HepG2 (cell line): Measurements from ENCODE around the gene ABCC1. TPM values are rescaled to one million over a fixed set of nuclear protein-coding genes. Genes with fewer than 3 reads are reported as not detected.

Source experiments
- ATAC-seq: fragments of 200-7000 bp; cut with Tn5 transposase; 3 replicates; pipeline ENCODE4 v1.9.1; 2020; ENCODE audit warnings: mild to moderate bottlenecking, moderate library complexity
- BruUV-seq: library from RNA; stranded (reverse); fragments of 400-500 nt; replicated peaks from 2 replicates; lab custom pipeline; 2021; lab: Mats Ljungman, UMichigan
- CTCF ChIA-PET: fragments of 300-600 bp; formaldehyde crosslinking; extraction: SDS; loops from one replicate; lab custom pipeline; 2021; ENCODE audit warnings: low total read pairs, inconsistent platforms, low intra/inter-chr PET ratio; lab: Yijun Ruan, JAX
- POLR2A ChIA-PET: fragments of 350-600 bp; sonication (Branson Sonifier 250); formaldehyde crosslinking; loops from one replicate; lab custom pipeline; 2020; ENCODE audit warnings: antibody characterized with exemption, inconsistent platforms; lab: Yijun Ruan, JAX
- DNase-seq: peaks from one replicate; pipeline ENCODE4 v3.0.0-alpha.2; 2015; ENCODE audit warnings: low spot score
- FAIRE-seq: peaks from 3 replicates; lab custom pipeline; 2011; peaks lifted over from hg19 to GRCh38; lab: Jason Lieb, UNC
- H2AFZ ChIP-seq: one replicate; pipeline ENCODE4 v1.6.1; 2011; ENCODE audit warnings: low read length, inconsistent platforms
- H3K27ac ChIP-seq: fragments of 300-600 bp; 3 replicates; pipeline ENCODE4 v1.8.0; 2011; ENCODE audit warnings: mixed run types, mild to moderate bottlenecking, mixed read lengths, low read length, inconsistent platforms; ENCODE audit not compliant: insufficient read depth; ENCODE audit errors: extremely low read length
- H3K27me3 ChIP-seq, 2 experiments: fragments of 200-600 bp in 1 of 2; 2 replicates in 1 of 2; 3 replicates in 1 of 2; pipeline versions ENCODE4 v1.6.0 to v1.8.0; 2011; ENCODE audit warnings: low read length in 2 of 2, mild to moderate bottlenecking in 2 of 2, moderate library complexity in 2 of 2, inconsistent platforms in 1 of 2; ENCODE audit not compliant: insufficient read depth in 2 of 2, control insufficient read depth in 1 of 2
- H3K36me3 ChIP-seq, 2 experiments: fragments of 200-600 bp in 1 of 2; replicated peaks in 1 of 2; 2 replicates in 1 of 2; 3 replicates in 1 of 2; pipeline versions ENCODE4 v1.5.1 to v1.8.0; 2011; ENCODE audit warnings: low read length in 2 of 2, inconsistent platforms in 1 of 2; ENCODE audit not compliant: insufficient read depth in 2 of 2, control insufficient read depth in 1 of 2
- H3K4me1 ChIP-seq: 2 replicates; pipeline ENCODE4 v1.5.1; 2012; ENCODE audit warnings: low read length, inconsistent platforms; ENCODE audit not compliant: insufficient read depth
- H3K4me2 ChIP-seq: 2 replicates; pipeline ENCODE4 v1.6.0; 2011; ENCODE audit warnings: low read depth, low read length, inconsistent platforms
- H3K4me3 ChIP-seq, 3 experiments: fragments of 200-600 bp in 1 of 3; sonication (generic), shearing (Covaris generic) in 1 of 3; replicated peaks in 1 of 3; 2 replicates each; pipeline ENCODE4 v1.5.1; 2011 to 2016; ENCODE audit warnings: low read length in 3 of 3, inconsistent platforms in 2 of 3, low read depth in 2 of 3, mild to moderate bottlenecking in 2 of 3, control low read depth in 1 of 3, mixed read lengths in 1 of 3; ENCODE audit not compliant: insufficient read depth in 1 of 3
- H3K79me2 ChIP-seq: one replicate; pipeline ENCODE4 v1.6.1; 2011; ENCODE audit warnings: low read length, inconsistent platforms; ENCODE audit not compliant: insufficient read depth
- H3K9ac ChIP-seq: 2 replicates; pipeline ENCODE4 v1.6.0; 2011; ENCODE audit warnings: mild to moderate bottlenecking, low read depth, low read length, inconsistent platforms; ENCODE audit not compliant: insufficient read depth
- H3K9me3 ChIP-seq: 2 replicates; pipeline ENCODE4 v1.5.1; 2012; ENCODE audit warnings: mild to moderate bottlenecking, low read length
- H4K20me1 ChIP-seq: 2 replicates; pipeline ENCODE4 v1.6.0; 2011; ENCODE audit warnings: inconsistent platforms, mild to moderate bottlenecking, low read length, moderate library complexity; ENCODE audit not compliant: insufficient read depth
- GABPA ChIP-seq, 2 experiments: IDR thresholded peaks; 2 replicates each; pipeline ENCODE4 v1.6.1; 2011 to 2016; ENCODE audit warnings: low read depth in 2 of 2, low read length in 1 of 2, missing biosample characterization in 1 of 2, missing genetic modification characterization in 1 of 2
- KMT2B ChIP-seq: IDR thresholded peaks from 2 replicates; pipeline ENCODE4 v1.6.1; 2016; ENCODE audit warnings: missing genetic modification reagents, missing compliant biosample characterization
- RFXANK ChIP-seq: IDR thresholded peaks from 2 replicates; pipeline ENCODE4 v1.6.1; 2016
- SMYD3 ChIP-seq: sonication (generic); formaldehyde crosslinking; IDR thresholded peaks from 2 replicates; pipeline ENCODE4 v1.8.1; 2023; ENCODE audit warnings: mild to moderate bottlenecking, missing genetic modification reagents
- TEAD3 ChIP-seq: optimal IDR thresholded peaks from 2 replicates; pipeline ENCODE3; 2016; ENCODE audit warnings: borderline replicate concordance
- THAP8 ChIP-seq: sonication (generic); formaldehyde crosslinking; IDR thresholded peaks from 2 replicates; pipeline ENCODE4 v1.5.1; 2020; ENCODE audit warnings: missing genetic modification reagents, mild to moderate bottlenecking, borderline replicate concordance
- ZFY ChIP-seq: sonication (generic); formaldehyde crosslinking; IDR thresholded peaks from 2 replicates; pipeline ENCODE4 v1.4.0; 2020; ENCODE audit warnings: missing genetic modification reagents
- ZNF142 ChIP-seq: sonication (generic); formaldehyde crosslinking; IDR thresholded peaks from 2 replicates; pipeline ENCODE4 v1.4.0; 2020; ENCODE audit warnings: missing genetic modification reagents
- WGBS: methylation state at CpG from one replicate; pipeline ENCODE4 v1.1.6; 2017; ENCODE audit warnings: low lambda C conversion rate; 5-methylcytosine and 5-hydroxymethylcytosine counted together
- in situ Hi-C: cut with HindIII; loops from 2 replicates; pipeline ENCODE4 v1.10.0; 2017; ENCODE audit warnings: low pct_unique_long_range_greater_than_20kb; ENCODE audit not compliant: extremely low pct_ligation_motif_present
- intact Hi-C: fragments of 100-400 bp; cut with micrococcal nuclease; formaldehyde crosslinking; loops from one replicate; pipeline ENCODE4 v1.10.0; 2022; ENCODE audit not compliant: unreplicated experiment
- polyA plus RNA-seq, 8 experiments: library from polyadenylated mRNA; depleted of rRNA in 3 of 8; stranded (reverse) in 7 of 8; unstranded in 1 of 8; fragments of >200 nt; fragmentation: Illumina TruSeq in 4 of 8; extraction: Trizol in 4 of 8; gene quantifications; 2 replicates each; pipeline versions ENCODE4 v1.2.1 to v1.2.3, GENCODE V29; 2011 to 2016; ENCODE audit warnings: low read depth in 4 of 8, missing spikeins in 1 of 8, mixed read lengths in 1 of 8; ENCODE audit not compliant: insufficient read depth in 1 of 8
- total RNA-seq, 5 experiments: library from RNA; depleted of rRNA; stranded (reverse); fragments of >200 nt; fragmentation: Illumina TruSeq; extraction: Trizol; gene quantifications; 2 replicates each; pipeline ENCODE4 v1.2.3, GENCODE V29; 2016; ENCODE audit warnings: low read depth in 1 of 5
- TF ChIP-seq, protein P1 (sequence below): sonication (generic); formaldehyde crosslinking; IDR thresholded peaks from 2 replicates; pipeline ENCODE4 v1.4.0; 2020; ENCODE audit warnings: missing genetic modification reagents

ABCC1 gene
- total and polyA plus RNA-seq, 2 of the 13 experiments (the other 11 are each of a cell fraction or from before 2014, with no cell fraction given) = 13.0 to 30.6 TPM

DNA sequence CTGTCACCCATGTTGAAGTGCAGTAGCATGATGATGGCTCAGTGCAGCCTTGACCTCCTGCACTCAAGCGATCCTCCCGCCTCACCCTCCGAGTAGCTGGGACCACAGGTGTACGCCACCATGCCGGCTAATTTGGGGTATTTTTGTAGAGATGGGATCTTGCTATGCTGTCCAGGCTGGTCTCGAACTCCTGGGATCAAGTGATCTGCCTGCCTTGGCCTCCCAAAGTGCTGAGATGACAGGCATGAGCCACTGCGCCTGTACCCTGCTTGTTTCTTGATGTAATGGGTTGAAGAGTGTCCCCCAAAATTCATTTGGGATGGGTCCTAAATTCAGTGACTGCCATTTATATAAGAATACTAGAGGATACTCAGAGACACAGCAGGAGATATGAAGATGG, 216.7 kb downstream of the ABCC1 start (continued):
- TF ChIP-seq, protein P1, sequence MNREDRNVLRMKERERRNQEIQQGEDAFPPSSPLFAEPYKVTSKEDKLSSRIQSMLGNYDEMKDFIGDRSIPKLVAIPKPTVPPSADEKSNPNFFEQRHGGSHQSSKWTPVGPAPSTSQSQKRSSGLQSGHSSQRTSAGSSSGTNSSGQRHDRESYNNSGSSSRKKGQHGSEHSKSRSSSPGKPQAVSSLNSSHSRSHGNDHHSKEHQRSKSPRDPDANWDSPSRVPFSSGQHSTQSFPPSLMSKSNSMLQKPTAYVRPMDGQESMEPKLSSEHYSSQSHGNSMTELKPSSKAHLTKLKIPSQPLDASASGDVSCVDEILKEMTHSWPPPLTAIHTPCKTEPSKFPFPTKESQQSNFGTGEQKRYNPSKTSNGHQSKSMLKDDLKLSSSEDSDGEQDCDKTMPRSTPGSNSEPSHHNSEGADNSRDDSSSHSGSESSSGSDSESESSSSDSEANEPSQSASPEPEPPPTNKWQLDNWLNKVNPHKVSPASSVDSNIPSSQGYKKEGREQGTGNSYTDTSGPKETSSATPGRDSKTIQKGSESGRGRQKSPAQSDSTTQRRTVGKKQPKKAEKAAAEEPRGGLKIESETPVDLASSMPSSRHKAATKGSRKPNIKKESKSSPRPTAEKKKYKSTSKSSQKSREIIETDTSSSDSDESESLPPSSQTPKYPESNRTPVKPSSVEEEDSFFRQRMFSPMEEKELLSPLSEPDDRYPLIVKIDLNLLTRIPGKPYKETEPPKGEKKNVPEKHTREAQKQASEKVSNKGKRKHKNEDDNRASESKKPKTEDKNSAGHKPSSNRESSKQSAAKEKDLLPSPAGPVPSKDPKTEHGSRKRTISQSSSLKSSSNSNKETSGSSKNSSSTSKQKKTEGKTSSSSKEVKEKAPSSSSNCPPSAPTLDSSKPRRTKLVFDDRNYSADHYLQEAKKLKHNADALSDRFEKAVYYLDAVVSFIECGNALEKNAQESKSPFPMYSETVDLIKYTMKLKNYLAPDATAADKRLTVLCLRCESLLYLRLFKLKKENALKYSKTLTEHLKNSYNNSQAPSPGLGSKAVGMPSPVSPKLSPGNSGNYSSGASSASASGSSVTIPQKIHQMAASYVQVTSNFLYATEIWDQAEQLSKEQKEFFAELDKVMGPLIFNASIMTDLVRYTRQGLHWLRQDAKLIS (CRISPR knock-in tag) = no peak
- no peak for TF ChIP-seq SMYD3 (CRISPR knock-in tag)
- TF ChIP-seq RFXANK (CRISPR knock-in tag) = no peak
- no peak for TF ChIP-seq KMT2B (CRISPR knock-in tag)

DNA sequence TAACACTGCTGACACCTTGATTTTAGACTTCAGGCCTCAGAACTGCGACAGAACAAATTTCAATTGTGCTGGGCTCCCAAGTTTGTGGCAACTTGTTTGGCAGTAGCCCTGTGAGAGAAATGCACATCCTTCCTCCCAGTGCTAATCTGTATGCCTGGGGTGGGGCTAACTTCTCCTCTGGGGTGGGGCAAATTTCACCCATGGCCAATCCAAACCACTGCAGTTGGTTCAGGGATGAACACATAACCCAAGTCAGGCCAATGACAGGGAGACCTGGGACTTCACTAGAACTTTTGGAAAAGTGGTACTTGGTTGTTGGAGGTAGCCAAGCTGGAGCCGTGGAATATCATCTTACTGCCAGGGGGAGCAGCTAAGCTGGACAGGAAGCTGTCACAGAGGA, 217.5 kb downstream of the ABCC1 start:
- Histone ChIP-seq H3K4me3 (no peak overlapping the region), H2AFZ (no peak overlapping the region), H3K36me3 (peaks cover 75 to 91% of the 10 kb centered on the region in 2 experiments), H3K9ac (no peak overlapping the region), H3K27me3 (no peaks in the 10 kb centered on the region), H3K27ac (no peak overlapping the region), H3K79me2 (no peaks in the 10 kb centered on the region), H3K4me2 (no peak overlapping the region), H3K4me1 (no peaks in the 10 kb centered on the region), H3K9me3 (no peaks in the 10 kb centered on the region), H4K20me1 (no peaks in the 10 kb centered on the region)
- no peak for FAIRE-seq
- in situ Hi-C loops = no loop called here
- DNase-seq = no peak
- 46% methylated on average over 2 of the region's 2 CpGs for WGBS
- TF ChIP-seq GABPA (IDR thresholded peaks at IDR 0.05; ENCODE audit: low read depth, low read length) (no peak), GABPA (CRISPR knock-in tag; IDR thresholded peaks at IDR 0.05; ENCODE audit: low read depth) (no peak), ZFY (CRISPR knock-in tag) (no peak), ZNF142 (CRISPR knock-in tag) (no peak), TEAD3 (CRISPR knock-in tag) (no peak), THAP8 (no peak)
- no peak for ATAC-seq
- ChIA-PET POLR2A (interaction anchor here (1.1 kb wide), 1 partner anchor 17 kb away, joined by 4 read pairs; no protein-coding TSS in a partner anchor), CTCF (no interaction called here)
- BruUV-seq = no TSS peak
- intact Hi-C loops = no loop called here
